Mucosa of descending colon (tissue), 3 donors: ENCODE measurements around the gene ZNF576. TPM values are rescaled to one million over a fixed set of nuclear protein-coding genes. Genes with fewer than 3 reads are reported as not detected.
A peak's percentile ranks its signal among the peaks of the same experiment; 100 is the strongest.

ENCODE experiments used
- ATAC-seq: fragments of 200-7000 bp; cut with Tn5 transposase; one replicate; pipeline ENCODE4 v1.9.1; 2020; ENCODE audit warnings: mild to moderate bottlenecking, moderate library complexity
- DNase-seq, 3 donors: peaks; one replicate each; pipeline ENCODE4 v3.0.0-alpha.2; 2020
- H3K36me3 ChIP-seq: fragments of 200-600 bp; one replicate; pipeline ENCODE4 v1.8.0; 2021; ENCODE audit warnings: low read depth, mild to moderate bottlenecking
- H3K4me1 ChIP-seq: fragments of 200-600 bp; one replicate; pipeline ENCODE4 v1.8.0; 2021; ENCODE audit warnings: low read depth, mild to moderate bottlenecking
- H3K4me3 ChIP-seq: fragments of 200-600 bp; one replicate; pipeline ENCODE4 v1.8.0; 2021; ENCODE audit warnings: mild to moderate bottlenecking
- H3K9me3 ChIP-seq: fragments of 200-600 bp; one replicate; pipeline ENCODE4 v1.8.0; 2021; ENCODE audit warnings: mild to moderate bottlenecking
- intact Hi-C, 2 donors: fragments of 100-400 bp; cut with DNase I in 1 of 2; cut with micrococcal nuclease in 1 of 2; formaldehyde crosslinking; loops; one replicate each; pipeline versions ENCODE4 v1.11.0 to v1.11.1; 2022; cut with DNase I, micrococcal nuclease
- total RNA-seq, 3 donors: library from RNA; stranded (reverse); fragmentation: NEBNext Ultra II Directional in 2 of 3; extraction: Animal tissue kit (Norgen Biotek cat#: 25700) in 2 of 3; gene quantifications; one replicate each; pipeline versions ENCODE4 v1.2.1 to v1.2.4, GENCODE V29; 2021 to 2023
- TF ChIP-seq, protein P1 (sequence below): fragments of 200-600 bp; IDR thresholded peaks from one replicate; pipeline ENCODE4 v1.8.0; 2022; ENCODE audit warnings: antibody characterized with exemption, mild to moderate bottlenecking
- donor health status: DM: no; HTN: no; CAD: no; lungs with moderate emphysema.
- donor health status: DM: no; HTN: no; CAD: no.
- donor health status: DM: no; HTN: yes; CAD: no.

ZNF576 gene
- total RNA-seq, 3 donors from 2014 or later: 15.4 to 18.9 (median 16.3) TPM

DNA sequence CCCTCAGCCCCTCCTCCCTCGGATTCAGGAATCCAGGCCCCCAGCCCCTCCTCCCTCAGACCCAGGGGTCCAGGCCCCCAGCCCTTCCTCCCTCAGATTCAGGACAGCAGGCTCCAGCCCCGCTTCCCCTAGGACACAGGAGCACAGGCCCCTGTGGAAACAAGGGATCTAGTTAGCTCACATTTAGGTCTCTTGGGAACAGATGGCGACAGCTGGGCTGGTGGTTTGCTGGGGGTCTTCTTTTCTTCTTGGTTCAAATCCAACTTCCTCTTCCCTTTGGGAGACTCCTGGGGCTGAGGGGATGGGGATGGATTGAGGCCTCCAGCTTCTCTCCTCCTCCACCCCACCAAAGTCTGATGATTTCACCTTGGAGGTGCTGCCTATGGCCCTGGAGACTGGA lies 43.8 kb upstream of the ZNF576 start:
- no peaks in the 10 kb centered on the region for H3K36me3 ChIP-seq
- TF ChIP-seq, protein P1, sequence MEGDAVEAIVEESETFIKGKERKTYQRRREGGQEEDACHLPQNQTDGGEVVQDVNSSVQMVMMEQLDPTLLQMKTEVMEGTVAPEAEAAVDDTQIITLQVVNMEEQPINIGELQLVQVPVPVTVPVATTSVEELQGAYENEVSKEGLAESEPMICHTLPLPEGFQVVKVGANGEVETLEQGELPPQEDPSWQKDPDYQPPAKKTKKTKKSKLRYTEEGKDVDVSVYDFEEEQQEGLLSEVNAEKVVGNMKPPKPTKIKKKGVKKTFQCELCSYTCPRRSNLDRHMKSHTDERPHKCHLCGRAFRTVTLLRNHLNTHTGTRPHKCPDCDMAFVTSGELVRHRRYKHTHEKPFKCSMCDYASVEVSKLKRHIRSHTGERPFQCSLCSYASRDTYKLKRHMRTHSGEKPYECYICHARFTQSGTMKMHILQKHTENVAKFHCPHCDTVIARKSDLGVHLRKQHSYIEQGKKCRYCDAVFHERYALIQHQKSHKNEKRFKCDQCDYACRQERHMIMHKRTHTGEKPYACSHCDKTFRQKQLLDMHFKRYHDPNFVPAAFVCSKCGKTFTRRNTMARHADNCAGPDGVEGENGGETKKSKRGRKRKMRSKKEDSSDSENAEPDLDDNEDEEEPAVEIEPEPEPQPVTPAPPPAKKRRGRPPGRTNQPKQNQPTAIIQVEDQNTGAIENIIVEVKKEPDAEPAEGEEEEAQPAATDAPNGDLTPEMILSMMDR: no peak
- intact Hi-C loops: loop anchor here in 1 of 2 donors (10.0 kb wide), 1 partner anchor 82 kb away; the partner anchor contains the start of gene CADM4
- DNase-seq: no peak
- H3K4me1 ChIP-seq: no peaks in the 10 kb centered on the region
- no peak overlapping the region for H3K4me3 ChIP-seq
- no peak for ATAC-seq
- H3K9me3 ChIP-seq: no peaks in the 10 kb centered on the region

DNA sequence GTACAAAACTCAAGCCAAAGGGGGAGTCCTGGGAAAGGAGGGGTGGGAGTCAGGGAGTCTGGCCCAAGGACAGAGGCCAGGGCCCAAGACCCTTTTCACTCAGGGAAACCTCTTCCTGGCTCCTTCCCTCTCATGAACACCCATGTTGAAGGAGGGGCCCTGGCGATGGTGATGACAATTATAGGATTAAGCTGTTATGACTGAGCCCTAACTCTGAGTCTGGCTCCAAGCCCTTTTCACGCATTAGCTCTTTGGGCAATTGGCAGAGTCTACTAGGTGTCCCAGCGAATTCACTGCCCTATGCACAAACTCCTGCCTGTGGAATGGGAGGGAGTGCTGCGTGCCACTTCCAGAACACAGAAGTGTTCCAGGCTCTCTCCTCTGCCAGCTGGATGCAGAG lies 42.7 kb upstream of the ZNF576 start:
- no peaks in the 10 kb centered on the region for H3K4me1 ChIP-seq
- H3K36me3 ChIP-seq: no peaks in the 10 kb centered on the region
- intact Hi-C loops: loop anchor here in 1 of 2 donors (10.0 kb wide), 1 partner anchor 81 kb away; the partner anchor contains the start of gene CADM4
- H3K4me3 ChIP-seq: no peak overlapping the region
- DNase-seq (no peak), ATAC-seq (no peak)
- TF ChIP-seq, protein P1: no peak
- no peaks in the 10 kb centered on the region for H3K9me3 ChIP-seq

DNA sequence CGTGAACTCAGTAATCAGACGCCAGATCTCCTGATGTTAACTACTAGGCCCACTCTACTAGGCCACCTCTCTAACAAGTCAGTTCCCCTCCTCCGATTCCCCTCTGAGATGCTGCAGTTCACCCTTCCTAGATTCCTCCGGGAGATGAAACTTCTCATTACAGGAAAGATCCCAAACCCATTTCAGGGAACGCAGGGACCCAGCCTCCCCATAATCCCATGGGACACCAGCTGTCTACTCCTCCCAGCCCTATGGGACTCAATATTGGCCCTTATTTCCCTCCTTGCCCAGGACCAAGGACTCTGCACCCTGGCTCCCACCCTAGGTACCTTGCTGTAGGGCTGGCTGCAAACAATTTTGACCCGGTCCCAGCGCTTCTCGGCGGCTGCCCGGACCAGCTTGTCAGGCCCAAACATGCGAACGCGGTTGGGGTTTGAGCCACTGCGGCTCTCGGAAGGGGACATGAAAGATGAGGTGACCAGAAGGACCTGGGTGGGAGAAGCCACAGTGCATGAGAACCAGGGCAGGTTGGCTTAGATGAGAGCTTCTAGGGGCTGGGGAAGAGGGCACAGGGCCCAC lies 42.0 kb upstream of the ZNF576 start:
- H3K4me1 ChIP-seq: no peaks in the 10 kb centered on the region
- intact Hi-C loops: loop anchor here in 1 of 2 donors (10.0 kb wide), 1 partner anchor 80 kb away; the partner anchor contains the start of gene CADM4
- no peaks in the 10 kb centered on the region for H3K9me3 ChIP-seq
- DNase-seq: no peak
- H3K4me3 ChIP-seq: no peak overlapping the region
- no peak for ATAC-seq
- H3K36me3 ChIP-seq: no peaks in the 10 kb centered on the region
- TF ChIP-seq, protein P1: no peak

DNA sequence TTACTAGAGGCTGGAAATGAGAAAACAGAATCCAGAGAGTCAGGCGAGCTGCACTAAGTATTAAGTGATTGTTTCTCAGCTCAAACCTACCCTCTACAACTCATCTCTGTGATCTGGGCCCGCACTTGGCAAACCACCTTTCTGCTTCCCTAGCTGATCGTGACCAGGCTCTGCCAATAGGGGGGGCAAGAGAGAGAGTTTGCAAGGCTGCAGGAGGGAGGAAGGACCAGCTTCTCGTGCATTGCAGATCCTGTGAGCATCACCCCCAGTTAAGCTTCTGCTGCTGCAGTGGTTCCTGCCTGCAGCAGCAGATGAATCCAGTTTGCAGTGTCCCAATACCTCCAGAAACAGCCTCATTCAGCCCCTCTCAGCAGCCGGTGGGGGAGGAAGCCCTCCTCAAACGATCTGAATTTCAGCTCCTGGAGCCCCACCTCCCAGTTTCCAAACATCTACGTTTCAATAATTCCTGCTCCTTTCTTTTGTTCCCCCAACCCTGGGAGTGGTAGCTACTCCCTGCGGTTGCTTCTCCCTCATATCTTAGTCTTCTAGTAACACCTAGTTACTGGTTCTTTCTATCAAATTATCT lies 41.1 kb upstream of the ZNF576 start:
- TF ChIP-seq, protein P1: peak; percentile 71
- Histone ChIP-seq H3K9me3 (no peaks in the 10 kb centered on the region), H3K36me3 (no peaks in the 10 kb centered on the region), H3K4me1 (no peaks in the 10 kb centered on the region), H3K4me3 (no peak overlapping the region)
- intact Hi-C loops: loop anchor here in 1 of 2 donors (10.0 kb wide), 1 partner anchor 80 kb away; the partner anchor contains the start of gene CADM4
- DNase-seq: peak in 2 of 3 donors; percentile 78 to 91
- peak; percentile 90 for ATAC-seq

DNA sequence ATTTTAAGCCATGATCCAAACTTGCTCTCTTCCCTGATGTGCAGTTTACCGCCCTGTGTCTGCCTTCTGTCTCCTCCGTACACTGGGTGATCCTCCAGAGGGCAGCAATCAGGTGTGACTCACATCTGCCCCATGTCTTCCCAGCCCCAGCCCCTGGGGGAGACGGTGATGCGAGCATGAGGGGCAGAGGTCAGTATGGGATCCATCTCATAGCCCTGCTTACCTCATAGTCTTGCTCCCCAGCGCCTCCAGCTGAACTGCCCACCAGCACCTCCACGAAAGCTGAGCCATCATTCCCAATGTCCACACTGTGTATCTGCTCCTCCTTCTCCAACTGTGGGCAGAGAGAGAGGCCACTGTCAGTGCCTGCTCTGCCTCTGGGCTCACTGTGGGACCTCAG lies 35.7 kb upstream of the ZNF576 start:
- intact Hi-C loops: no loop called here
- H3K9me3 ChIP-seq: no peaks in the 10 kb centered on the region
- ATAC-seq (no peak), DNase-seq (no peak)
- TF ChIP-seq, protein P1: no peak
- no peaks in the 10 kb centered on the region for H3K4me1 ChIP-seq
- no peak overlapping the region for H3K4me3 ChIP-seq
- no peaks in the 10 kb centered on the region for H3K36me3 ChIP-seq
